Activated CD4-positive, alpha-beta memory T cell treated with anti-CD3 and anti-CD28 coated beads for 36 hours (primary cell): ENCODE data around the gene TRAK1. TPM values are rescaled to one million over a fixed set of nuclear protein-coding genes. Genes with fewer than 3 reads are reported as not detected.

Experiments
- CTCF ChIA-PET: fragments of 350-600 bp; sonication (Branson Sonifier 250); formaldehyde crosslinking; loops from one replicate; lab custom pipeline; 2021; ENCODE audit warnings: antibody characterized with exemption, inconsistent platforms; lab: Charles Lee
- POLR2A ChIA-PET: fragments of 350-600 bp; sonication (Branson Sonifier 250); formaldehyde crosslinking; loops from one replicate; lab custom pipeline; 2021; ENCODE audit warnings: antibody characterized with exemption; lab: Charles Lee
- DNase-seq: peaks from one replicate; pipeline ENCODE4 v3.0.0-alpha.2; 2020
- H3K27ac Mint-ChIP-seq: one replicate; pipeline ENCODE4 v1.8.0; 2021; ENCODE audit warnings: mixed read lengths
- H3K27me3 Mint-ChIP-seq: one replicate; pipeline ENCODE4 v1.8.0; 2021; ENCODE audit warnings: mixed read lengths
- H3K36me3 Mint-ChIP-seq: one replicate; pipeline ENCODE4 v1.8.0; 2021; ENCODE audit warnings: mixed read lengths
- H3K4me1 Mint-ChIP-seq: one replicate; pipeline ENCODE4 v1.8.0; 2021; ENCODE audit warnings: low read depth, mixed read lengths
- H3K4me3 Mint-ChIP-seq: one replicate; pipeline ENCODE4 v1.8.0; 2021; ENCODE audit warnings: mild to moderate bottlenecking, mixed read lengths
- H3K9me3 Mint-ChIP-seq: one replicate; pipeline ENCODE4 v1.8.0; 2021; ENCODE audit warnings: mixed read lengths
- intact Hi-C: fragments of 100-400 bp; cut with micrococcal nuclease; formaldehyde crosslinking; loops from one replicate; pipeline ENCODE4 v1.15.1; 2023
- total RNA-seq, 2 experiments: library from RNA; stranded (reverse); gene quantifications; one replicate each; pipeline ENCODE4 v1.2.3, GENCODE V29; 2021

The TRAK1 gene
- total RNA-seq, 2 experiments from 2014 or later, result 19.0 to 19.3 TPM

DNA sequence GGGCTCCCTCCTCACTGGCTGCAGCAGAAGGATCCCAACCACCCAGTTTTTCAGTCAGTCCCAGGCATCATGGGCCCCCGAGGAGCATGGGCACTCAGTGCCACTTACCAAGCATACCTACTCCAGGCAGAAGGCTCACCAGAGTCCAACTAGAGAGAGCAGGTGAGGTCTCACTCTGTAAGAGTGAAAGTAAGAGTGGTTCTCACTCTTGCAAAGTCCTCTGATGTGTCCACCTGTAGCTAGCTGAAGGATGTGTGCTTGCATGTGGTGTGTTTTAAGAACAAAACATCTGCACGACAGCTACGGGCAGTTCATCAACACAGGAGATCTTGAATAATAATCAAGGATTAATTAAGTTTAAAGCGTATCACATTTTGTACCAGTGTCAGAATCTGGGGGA lies 125.1 kb downstream of the TRAK1 start:
- Mint-ChIP-seq H3K9me3 (no peaks in the 10 kb centered on the region), H3K4me3 (no peak overlapping the region), H3K4me1 (peaks cover 48% of the 10 kb centered on the region), H3K27ac (no peak overlapping the region), H3K27me3 (no peaks in the 10 kb centered on the region), H3K36me3 (peaks cover 12% of the 10 kb centered on the region)
- intact Hi-C loops, result no loop called here
- CTCF ChIA-PET, result interaction anchor here (1.1 kb wide), 1 partner anchor 25 kb away, joined by 3 read pairs; no protein-coding TSS in a partner anchor
- POLR2A ChIA-PET, result no interaction called here
- DNase-seq, result no peak

DNA sequence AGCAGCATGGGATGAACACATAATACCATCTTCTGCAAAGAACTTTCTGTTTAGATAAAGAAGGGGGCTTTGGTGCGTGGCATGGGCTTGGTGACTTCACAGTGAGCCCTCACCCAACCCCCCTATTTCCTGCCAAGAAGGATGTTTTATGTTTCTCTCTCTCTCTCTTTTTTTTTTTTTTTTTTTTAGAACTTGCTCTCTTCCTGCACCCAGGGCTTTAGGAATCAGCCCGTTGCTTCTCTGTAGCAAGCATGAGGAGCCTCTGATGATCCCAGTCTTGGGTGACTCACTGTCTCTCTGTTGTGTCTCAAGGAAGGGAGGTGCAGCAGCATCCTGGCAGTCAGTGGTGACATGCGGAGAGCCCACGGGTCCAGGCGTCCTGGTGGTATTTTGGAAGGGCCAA lies 125.8 kb downstream of the TRAK1 start:
- POLR2A ChIA-PET, result no interaction called here
- Mint-ChIP-seq H3K4me3 (no peak overlapping the region), H3K4me1 (peaks cover 48% of the 10 kb centered on the region), H3K36me3 (peaks cover 12% of the 10 kb centered on the region), H3K9me3 (no peaks in the 10 kb centered on the region), H3K27me3 (no peaks in the 10 kb centered on the region), H3K27ac (no peak overlapping the region)
- intact Hi-C loops, result no loop called here
- CTCF ChIA-PET, result no interaction called here
- no peak for DNase-seq

DNA sequence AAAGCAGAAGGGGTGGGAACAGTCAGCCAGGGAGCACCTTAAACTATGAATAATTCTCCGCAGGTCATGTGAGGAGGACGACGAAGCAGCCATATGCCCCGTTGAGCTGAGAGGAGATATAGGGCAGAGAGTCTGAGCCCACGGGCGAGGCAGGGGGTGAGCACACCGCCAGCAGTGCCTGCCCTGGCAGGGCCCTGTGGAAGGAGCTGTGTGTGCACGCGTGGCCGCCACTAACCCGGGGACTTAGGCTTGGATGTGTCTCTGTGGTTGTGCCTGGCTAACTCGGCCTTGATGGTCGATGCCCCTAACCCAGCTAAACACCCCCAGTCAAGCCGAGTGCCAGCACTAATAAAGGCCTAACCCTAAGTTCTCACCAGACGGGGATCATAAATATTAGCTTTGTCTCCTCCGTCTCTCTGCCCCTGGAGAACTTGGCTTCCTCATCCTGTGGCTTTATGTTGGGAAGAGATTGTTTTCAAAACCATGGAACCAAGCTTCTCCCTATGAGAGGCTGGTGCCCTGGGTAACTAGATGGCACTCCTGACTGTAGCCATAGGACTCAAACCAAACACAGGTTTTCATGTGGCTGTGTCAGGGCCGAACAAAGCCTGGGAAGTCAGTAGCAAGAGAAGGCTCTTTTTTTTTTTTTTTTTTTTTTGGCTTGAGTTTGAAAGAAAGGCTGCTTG lies 129.4 kb downstream of the TRAK1 start:
- CTCF ChIA-PET, result interaction anchor here (0.6 kb wide), 1 partner anchor 29 kb away, joined by 3 read pairs; no protein-coding TSS in a partner anchor
- Mint-ChIP-seq H3K27ac (no peak overlapping the region), H3K4me3 (no peak overlapping the region), H3K27me3 (no peaks in the 10 kb centered on the region), H3K9me3 (no peaks in the 10 kb centered on the region), H3K36me3 (peaks cover 27% of the 10 kb centered on the region), H3K4me1 (peaks cover 21% of the 10 kb centered on the region)
- POLR2A ChIA-PET, result no interaction called here
- intact Hi-C loops, result no loop called here
- DNase-seq, result no peak

DNA sequence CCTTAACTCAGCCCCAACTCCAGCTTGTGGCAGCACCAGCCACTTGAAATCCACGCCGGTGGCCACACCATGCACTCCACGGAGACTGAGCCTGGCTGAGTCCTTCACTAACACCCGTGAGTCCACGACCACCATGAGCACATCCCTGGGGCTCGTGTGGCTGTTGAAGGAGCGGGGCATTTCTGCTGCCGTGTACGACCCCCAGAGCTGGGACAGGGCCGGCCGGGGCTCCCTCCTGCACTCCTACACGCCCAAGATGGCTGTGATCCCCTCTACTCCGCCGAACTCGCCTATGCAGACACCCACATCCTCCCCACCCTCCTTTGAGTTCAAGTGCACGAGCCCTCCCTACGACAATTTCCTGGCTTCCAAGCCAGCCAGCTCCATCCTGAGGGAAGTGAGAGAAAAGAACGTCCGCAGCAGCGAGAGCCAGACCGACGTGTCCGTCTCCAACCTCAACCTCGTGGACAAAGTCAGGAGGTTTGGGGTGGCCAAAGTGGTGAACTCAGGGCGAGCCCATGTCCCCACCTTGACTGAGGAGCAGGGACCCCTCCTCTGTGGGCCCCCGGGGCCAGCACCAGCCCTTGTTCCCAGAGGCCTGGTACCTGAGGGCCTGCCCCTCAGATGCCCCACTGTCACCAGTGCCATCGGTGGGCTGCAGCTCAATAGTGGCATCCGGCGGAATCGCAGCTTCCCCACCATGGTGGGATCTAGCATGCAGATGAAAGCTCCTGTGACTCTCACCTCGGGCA lies 132.0 kb downstream of the TRAK1 start:
- Mint-ChIP-seq H3K9me3 (no peaks in the 10 kb centered on the region), H3K27me3 (no peaks in the 10 kb centered on the region), H3K4me1 (no peaks in the 10 kb centered on the region), H3K4me3 (no peak overlapping the region), H3K27ac (no peak overlapping the region), H3K36me3 (peaks cover 27% of the 10 kb centered on the region)
- ChIA-PET POLR2A (no interaction called here), CTCF (interaction anchor here (1.2 to 1.8 kb wide), 2 partner anchors 12 to 32 kb away, joined by 3 to 5 read pairs; no protein-coding TSS in a partner anchor)
- DNase-seq, result no peak
- intact Hi-C loops, result no loop called here

DNA sequence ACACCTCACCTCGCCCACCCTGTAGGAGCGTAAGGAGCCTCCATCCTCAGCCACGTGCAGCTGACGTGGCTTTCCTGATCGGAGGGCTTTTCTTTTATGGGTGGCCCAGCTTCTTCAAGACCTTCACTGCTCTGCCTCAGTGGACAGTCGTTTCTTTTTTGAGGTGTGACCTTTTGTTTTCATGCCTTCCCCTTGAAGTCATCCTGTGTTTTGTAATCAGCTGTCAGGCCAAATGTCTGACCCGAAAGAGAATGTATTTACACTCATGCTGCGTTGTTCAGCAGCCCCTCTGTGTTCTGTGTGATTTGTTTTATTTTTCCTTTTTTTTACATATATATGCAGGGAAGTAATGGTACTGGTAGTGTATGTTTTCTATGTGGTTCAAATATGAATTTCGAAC lies 133.0 kb downstream of the TRAK1 start:
- Mint-ChIP-seq H3K4me1 (no peaks in the 10 kb centered on the region), H3K27me3 (no peaks in the 10 kb centered on the region), H3K9me3 (no peaks in the 10 kb centered on the region), H3K36me3 (peaks cover 27% of the 10 kb centered on the region), H3K4me3 (no peak overlapping the region), H3K27ac (no peak overlapping the region)
- DNase-seq, result no peak
- intact Hi-C loops, result no loop called here
- ChIA-PET CTCF (no interaction called here), POLR2A (no interaction called here)

DNA sequence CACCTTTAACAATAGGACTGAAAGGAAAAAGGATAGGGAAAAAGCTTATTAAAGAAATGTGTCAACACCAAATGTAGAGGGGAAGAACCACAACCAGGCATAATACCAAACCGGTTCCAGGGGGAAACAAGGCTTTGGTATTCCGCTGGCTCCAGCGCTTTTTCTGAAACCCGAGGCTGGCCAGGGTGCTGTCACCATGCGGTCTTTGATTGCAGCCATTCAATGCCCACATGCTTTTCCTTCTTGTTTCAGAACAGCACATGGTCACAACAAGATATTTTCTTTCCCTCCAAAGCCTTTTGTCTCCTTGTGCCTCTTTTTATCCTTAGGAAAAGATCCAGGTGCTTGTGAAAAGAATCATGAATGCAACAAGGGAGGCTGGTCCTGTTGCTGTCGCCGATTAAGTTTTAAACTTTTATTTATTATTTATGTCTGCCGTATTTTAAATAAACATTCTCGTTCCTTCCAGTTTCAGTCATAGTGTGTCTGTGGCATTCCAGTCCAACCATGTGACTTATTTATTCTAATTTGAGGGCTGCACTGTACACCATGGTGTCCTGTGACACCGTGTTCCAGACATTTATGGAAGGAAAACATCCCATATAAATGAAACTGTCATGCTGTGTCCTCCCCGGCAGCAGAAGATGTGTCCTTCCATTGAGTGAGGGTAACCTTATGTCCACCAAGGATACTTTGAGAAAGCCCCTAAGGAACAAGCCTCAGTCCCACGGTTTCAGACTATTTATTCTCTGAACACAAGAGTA lies 133.7 kb downstream of the TRAK1 start:
- no peak overlapping the region for H3K4me3 Mint-ChIP-seq
- CTCF ChIA-PET, result no interaction called here

DNA sequence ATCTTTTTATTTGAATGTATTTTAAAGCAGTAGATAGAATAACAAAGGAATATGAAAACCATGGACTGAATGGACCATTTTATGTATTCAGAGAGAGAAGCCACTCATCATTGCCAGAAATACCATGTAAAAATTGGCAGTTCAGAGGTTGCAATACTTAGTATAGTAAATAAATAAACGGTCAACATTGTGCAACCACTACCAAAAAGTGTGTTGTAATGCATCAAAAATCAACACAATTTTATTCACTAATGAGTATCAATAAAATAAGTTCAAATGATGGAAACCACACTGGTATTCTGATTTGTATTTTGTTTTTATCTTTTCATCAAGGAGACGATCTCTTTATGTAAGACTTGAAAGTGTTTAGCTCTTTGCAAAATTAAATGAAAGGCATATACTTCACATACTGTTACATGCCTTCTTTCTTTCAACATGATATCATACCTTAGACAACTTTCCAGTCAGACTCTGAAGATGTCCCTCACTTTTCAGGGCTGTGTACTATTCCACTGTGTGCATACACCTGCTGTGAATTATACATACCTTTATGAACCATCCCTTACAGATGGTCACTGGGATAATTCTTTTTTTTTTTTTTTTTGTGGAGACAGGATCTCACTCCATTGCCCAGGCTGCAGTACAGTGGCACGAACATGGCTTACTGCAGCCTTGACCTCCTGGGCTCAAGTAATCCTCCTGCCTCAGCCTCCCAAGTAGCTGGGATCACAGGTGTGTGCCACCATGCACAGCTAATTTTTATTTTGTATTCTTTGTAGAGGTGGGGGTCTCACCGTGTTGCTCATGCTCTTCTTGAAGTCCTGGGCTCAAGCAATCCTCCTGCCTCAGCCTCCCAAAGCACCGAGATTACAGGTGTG lies 134.6 kb downstream of the TRAK1 start:
- no peaks in the 10 kb centered on the region for H3K9me3 Mint-ChIP-seq
- H3K36me3 Mint-ChIP-seq, result peaks cover 18% of the 10 kb centered on the region
- no peak for DNase-seq
- intact Hi-C loops, result no loop called here
- H3K27ac Mint-ChIP-seq, result no peak overlapping the region
- H3K27me3 Mint-ChIP-seq, result peaks cover 4% of the 10 kb centered on the region
- no peaks in the 10 kb centered on the region for H3K4me1 Mint-ChIP-seq
- no peak overlapping the region for H3K4me3 Mint-ChIP-seq
- CTCF ChIA-PET, result interaction anchor here (0.5 kb wide), 1 partner anchor 73 kb away, joined by 3 read pairs; no protein-coding TSS in a partner anchor
- POLR2A ChIA-PET, result no interaction called here

More for the DNA sequence above, 133.7 kb downstream of the TRAK1 start:
- DNase-seq, result no peak
- H3K27ac Mint-ChIP-seq, result no peak overlapping the region
- intact Hi-C loops, result no loop called here
- H3K27me3 Mint-ChIP-seq, result peaks cover 4% of the 10 kb centered on the region
- H3K36me3 Mint-ChIP-seq, result peaks cover 26% of the 10 kb centered on the region
- no peaks in the 10 kb centered on the region for H3K9me3 Mint-ChIP-seq
- H3K4me1 Mint-ChIP-seq, result no peaks in the 10 kb centered on the region
- POLR2A ChIA-PET, result no interaction called here

DNA sequence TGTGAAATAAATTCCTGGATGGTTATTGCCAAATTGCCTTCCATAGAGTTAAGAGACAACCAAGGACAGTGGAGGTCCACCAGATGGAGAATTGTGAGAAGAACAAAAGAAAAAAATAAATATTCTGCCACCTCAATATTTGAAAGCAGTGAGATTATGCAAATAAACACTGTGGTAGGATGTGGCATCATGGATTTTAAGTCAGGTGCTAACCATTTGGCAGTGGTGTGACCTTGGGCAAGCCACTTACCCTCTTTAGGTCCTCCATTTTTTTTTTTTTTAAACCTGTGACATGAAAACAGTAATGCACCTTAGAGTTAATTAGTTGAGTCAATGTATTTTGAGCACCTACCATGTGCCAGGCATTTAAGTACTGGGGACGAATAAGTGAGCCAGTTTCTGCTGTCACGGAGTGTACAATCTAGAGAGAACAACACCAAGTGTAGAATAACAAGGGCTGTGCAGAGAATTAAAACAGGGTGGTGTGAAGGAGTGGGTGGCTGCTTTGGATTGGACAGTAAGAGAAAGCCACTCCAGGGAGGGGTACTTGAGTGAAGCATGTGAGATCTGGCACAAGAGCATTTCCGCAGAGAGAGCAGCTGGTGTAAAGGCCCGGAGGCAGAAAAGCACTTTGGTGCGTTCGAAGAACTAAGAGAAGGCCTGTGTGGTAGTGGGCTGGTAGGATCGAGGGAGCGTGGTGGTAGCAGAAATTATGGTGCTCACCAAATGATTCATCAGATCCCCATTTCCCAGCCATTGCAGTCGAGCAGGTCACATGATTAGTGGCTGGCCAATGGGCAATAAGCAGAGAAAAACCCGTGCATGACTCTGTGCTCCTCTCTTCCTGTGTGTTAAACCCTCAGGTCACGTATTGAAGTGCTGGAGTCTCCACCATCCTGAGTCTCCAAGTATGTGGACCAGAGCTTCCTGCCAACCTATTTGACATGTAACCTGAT lies 135.6 kb downstream of the TRAK1 start:
- Mint-ChIP-seq H3K36me3 (peaks cover 18% of the 10 kb centered on the region), H3K27ac (no peak overlapping the region), H3K9me3 (no peaks in the 10 kb centered on the region), H3K4me1 (no peaks in the 10 kb centered on the region), H3K4me3 (no peak overlapping the region), H3K27me3 (peaks cover 4% of the 10 kb centered on the region)
- DNase-seq, result no peak
- ChIA-PET CTCF (no interaction called here), POLR2A (no interaction called here)
- intact Hi-C loops, result no loop called here

DNA sequence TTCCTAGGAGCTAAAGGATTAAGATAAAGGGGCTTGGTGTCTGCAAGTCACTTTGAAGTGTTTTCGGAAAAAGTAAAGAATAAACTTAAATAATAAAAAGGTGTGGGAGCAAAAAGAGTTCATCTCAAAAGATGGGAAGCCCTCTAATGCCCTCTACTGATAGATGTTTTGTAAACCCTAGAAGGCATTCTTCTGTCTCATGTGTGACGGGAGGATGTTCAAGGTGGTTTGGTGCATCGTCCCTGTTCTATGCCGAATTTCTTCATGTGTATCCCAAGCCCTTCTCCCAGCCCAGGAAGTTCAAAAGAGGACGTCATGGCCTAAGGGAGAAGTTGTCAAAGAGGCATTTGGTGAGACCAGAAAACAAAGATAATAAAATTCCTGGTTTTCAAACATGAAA lies 137.6 kb downstream of the TRAK1 start:
- DNase-seq, result no peak
- Mint-ChIP-seq H3K4me3 (no peak overlapping the region), H3K27me3 (peaks cover 4% of the 10 kb centered on the region), H3K9me3 (no peaks in the 10 kb centered on the region), H3K4me1 (no peaks in the 10 kb centered on the region), H3K36me3 (peaks cover 13% of the 10 kb centered on the region), H3K27ac (no peak overlapping the region)
- ChIA-PET POLR2A (no interaction called here), CTCF (interaction anchor here (1.1 to 1.6 kb wide), 3 partner anchors 17 to 273 kb away, joined by 3 to 4 read pairs (median 3); no protein-coding TSS in a partner anchor)
- intact Hi-C loops, result no loop called here

DNA sequence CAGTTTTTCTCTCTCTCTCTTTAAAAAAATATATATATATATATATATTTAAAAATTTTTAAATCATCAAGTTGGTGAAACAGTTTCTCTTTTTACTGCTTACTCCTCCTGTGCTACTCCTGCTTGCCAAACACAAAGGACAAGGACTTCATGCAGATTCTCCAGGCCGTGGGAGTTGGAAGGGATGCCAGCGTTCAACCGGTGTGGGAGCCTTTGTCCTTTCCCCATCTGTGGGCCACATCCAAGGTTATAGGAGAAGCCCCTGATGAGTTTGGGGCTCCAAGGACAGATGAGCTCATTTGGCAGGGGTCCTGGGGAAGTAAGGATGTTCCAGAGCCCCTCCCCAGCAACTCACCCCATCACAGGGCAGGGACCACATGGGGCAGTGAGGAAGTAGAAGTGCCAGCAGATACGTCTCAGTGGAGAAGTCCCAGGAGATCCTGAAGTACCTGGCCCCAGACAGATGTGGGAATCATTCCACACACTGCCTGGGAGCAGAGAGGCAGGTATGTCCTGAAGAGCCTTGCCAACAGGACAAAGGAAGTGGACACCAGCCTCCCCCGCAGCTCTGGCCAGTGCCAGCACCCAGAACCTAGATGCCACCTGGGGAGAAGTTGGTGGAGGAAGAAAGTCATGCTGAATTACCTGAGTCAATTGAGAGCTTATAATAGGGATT lies 138.2 kb downstream of the TRAK1 start:
- peaks cover 9% of the 10 kb centered on the region for H3K36me3 Mint-ChIP-seq
- intact Hi-C loops, result no loop called here
- ChIA-PET POLR2A (no interaction called here), CTCF (interaction anchor here (0.7 to 1.6 kb wide), 9 partner anchors 16 to 324 kb away, joined by 3 to 12 read pairs (median 3); no protein-coding TSS in a partner anchor)
- no peaks in the 10 kb centered on the region for H3K9me3 Mint-ChIP-seq
- H3K27ac Mint-ChIP-seq, result no peak overlapping the region
- DNase-seq, result no peak
- no peaks in the 10 kb centered on the region for H3K4me1 Mint-ChIP-seq
- peaks cover 9% of the 10 kb centered on the region for H3K27me3 Mint-ChIP-seq
- H3K4me3 Mint-ChIP-seq, result no peak overlapping the region
